NCI-H146 (cell line): ENCODE results near the gene SNX4.
"Not testable (repeated sequence)": the region's sequence is repeated elsewhere in the genome, so short reads cannot be mapped to it uniquely, and the experiment has no call there.

ENCODE experiments used
- DNase-seq: peaks from one replicate; lab custom pipeline; 2025; lab: John Stamatoyannopoulos, UW

The SNX4 gene

DNA sequence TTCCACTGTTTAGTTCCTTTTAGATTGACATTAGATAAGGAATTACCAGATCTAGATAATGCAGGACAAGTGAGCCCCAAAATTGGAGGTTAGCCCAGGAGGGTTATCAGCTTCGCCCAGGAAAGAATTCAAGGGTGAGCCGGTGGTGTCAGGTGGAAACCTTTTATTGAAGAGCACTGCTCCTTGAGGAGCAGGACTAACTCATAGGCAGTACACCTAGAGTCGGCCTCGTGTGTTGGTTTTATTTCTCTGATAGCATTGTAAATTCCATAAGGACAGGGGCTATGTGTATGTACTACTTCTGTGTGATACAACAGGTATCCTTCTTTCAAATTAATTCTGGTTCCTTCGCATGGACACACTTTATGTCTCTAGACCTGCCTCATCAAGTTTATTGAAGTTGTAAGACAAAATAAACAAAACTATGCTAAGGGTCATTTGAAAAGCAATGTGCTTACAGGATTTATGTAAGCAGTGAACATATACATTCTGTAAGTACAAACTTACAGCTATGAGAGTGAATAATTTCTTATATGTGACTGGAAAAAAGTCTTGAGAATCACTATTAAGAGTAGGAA, 57.2 kb downstream of the SNX4 start:
- no peak for DNase-seq

DNA sequence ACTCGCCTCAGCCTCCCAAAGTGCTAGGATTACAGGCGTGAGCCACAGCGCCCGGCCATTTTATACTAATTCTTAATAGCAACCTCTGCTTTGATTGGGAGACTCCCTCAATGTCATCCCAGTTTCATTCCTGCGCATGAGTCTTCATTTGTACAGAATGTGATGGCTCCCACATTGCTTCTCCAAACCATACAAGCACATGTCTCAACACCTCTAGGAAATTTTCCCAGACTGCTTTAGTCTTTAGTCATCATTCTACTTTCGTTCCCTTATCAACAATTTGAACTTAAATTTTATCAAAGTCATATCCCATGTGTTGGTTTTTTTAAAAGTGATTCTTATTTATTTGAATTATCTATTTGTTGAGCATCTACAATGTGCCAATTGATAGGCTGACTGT, 58.1 kb downstream of the SNX4 start:
- no peak for DNase-seq

DNA sequence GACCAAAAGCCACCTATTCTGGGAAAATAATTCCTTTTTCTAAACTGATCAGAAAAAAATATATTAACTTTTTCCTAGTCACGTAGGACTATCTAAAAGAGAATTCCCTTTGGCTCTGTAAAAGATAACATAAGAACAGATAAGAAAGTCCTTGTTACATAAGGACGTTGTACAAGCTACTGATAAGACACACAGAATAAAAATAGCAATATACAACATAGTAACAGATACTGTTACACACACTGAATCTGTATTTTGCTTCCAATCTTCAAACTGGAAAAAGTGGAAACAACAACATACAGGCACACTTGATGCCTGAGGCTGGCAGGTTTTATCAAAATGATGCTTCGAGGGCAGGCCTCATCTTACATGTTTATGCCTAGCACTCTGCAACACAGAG, 59.8 kb downstream of the SNX4 start:
- DNase-seq: no peak

DNA sequence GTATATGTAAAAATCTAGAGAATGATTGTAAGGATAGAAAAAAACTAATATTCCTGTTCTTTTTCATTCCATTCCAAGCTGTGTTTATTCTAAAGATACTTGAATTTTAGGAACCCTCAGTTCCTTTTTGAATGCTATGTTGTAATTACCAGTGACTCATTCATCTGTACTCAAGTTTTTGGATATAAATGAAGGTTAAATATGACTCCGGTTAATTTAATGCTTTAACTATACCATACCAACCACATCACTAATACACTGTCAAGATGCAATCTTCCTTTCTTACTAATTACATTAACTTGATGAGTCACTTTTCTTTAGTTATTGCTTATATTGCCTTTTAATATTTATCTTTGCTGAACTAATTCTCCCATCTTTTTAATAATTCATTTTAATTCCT, 76.1 kb downstream of the SNX4 start:
- no peak for DNase-seq

DNA sequence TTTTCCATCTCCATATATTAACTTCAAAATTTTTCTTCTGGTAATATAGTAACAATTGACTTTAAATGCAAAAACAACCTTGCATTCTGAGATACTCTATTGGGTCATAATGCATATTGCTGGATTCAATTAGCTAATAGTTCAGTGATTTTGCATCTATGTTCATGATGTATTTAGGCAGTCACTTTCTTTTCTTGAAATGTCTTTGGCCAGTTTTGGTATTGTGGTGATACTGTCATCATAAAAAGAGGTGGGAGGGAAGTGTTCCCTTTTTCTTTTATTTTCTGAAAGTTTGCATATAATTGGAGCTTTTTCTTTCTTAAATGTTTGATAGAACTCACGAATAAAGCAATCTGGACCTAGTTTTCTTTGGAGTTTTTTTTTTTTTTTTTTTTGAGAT, 77.5 kb downstream of the SNX4 start:
- DNase-seq: no peak

DNA sequence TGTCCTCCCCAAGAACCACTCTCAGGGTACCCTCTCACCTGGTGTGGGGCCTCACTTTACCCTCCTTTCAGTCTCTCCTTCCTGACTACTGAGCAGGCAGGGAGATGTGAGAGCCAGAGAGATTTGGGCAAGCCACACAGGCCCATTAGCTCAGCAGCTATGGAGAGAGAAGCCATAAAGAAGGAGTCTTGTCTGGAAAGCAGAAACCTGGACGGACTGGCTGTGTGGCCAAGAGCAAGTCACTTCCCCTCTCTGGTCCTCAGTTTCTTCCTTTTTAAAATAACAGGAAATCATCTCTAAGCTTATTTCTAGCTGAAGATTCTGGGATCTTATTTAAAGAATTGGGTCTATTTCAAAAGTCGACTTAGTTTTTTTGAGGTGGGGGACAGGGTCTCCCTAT, 79.0 kb downstream of the SNX4 start:
- no peak for DNase-seq

DNA sequence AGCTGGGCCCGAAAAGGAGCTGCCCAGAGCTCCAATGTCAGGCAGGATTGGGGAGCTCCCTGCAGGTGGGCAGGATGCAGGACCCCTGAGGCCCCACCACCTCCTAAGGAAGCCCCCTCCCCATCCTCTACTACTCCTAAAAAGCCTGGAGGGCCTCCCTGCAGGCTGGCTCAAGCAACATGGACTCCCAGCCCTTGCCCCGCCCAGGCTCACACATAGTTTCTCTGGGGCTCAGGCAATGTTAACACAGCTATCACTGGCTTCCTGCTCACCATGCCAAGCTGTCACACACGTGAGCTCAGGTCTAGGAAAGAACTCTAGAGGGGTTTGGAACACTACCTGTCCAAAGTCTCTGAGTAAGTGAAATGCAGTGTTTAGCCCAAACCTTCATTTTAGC, 79.4 kb downstream of the SNX4 start:
- no peak for DNase-seq

DNA sequence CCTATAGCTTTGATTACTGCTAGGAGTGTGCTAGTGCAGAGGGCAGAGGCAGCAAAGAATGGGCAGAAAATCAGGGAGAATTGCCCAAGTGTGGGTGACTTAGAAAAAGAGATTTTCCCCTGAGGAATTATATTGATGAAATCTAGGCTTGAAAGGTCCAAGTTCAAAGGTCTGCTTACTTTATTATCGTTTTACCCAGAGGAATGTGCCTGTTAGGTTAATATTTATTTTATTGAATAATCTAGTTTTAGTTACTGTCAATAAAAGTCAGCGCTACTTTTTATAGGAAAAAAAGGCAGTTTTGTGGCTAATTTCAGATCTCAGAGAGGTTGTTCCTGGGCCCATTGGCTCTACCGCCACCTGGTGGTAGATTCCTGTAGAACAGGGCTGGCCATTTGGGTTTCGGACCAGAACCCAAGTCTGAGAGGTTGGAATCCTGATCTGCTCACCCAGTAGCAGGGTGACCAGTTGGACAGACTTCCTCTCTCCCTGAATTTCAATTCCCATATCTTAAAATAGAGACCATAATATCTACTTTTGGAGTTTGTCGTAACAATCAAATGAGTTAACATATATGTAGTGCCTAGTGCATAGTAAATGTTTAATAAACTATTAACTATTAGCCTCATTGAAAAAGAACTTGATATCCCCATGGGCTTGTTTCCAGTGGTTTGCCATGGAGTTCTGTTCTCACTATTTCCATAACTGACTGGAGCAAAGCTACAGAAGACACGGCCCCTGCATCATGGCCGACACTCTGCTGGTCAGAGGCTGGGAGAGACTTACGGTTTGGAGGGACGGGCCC, 82.2 kb downstream of the SNX4 start:
- peak; percentile 54 for DNase-seq

DNA sequence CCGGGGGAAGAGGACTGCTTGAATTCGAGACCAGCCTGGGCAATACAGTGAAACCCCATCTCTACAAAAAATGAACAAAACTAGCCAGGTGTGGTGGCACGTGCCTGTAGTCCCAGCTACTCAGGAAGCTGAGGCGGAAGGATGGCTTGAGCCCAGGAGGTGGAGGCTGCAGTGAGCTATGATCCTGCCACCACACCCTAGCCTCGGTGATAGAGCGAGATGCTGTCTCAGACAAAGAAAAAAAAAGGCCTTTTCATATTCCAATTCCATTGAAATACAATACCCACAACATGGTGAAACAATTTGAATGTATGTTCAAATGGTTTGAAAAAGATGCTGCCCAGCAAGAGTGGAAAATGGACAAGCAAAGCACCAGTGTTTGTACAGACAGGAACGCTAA, 83.1 kb downstream of the SNX4 start:
- DNase-seq: no peak

DNA sequence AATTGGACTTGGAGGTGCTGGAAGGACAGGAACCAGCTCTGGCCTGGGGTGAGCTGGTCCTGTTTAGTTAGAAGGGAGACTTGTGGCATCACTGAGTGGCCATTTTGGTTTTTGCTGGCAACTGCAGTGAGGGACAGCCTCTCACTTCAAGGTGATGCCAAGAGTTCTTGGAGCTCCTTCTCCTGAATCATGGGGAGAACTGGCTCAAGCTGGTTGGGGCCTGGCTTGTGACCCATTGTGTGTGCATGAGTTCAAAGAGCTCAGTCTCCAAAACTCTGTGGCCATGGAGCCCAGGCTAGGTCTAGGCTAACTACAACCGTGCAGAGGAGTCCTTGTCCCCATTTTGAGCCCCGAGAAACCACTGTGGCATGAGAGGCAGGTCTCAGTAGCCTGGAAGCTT, 84.8 kb downstream of the SNX4 start:
- no peak for DNase-seq

DNA sequence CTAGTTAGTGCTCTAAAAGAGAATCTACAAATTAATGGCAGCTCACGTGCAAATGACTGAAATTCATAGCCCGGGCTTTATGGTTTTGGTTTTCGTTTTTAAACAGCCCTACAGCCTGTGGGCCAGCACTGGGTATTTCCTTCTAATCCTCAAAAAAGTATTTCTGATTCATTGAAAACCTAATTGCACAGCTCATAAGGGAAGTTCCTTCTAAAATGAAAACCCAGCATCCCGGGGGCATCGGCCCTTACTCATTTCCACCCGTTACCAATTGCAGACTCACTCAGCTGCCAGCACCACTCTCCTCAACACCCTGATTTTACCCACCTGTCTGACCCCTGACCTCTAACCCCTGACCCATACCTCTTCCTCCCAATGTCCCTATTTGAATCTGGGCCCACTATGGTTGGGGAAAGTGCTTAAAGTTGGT, 85.4 kb downstream of the SNX4 start:
- DNase-seq: no peak

DNA sequence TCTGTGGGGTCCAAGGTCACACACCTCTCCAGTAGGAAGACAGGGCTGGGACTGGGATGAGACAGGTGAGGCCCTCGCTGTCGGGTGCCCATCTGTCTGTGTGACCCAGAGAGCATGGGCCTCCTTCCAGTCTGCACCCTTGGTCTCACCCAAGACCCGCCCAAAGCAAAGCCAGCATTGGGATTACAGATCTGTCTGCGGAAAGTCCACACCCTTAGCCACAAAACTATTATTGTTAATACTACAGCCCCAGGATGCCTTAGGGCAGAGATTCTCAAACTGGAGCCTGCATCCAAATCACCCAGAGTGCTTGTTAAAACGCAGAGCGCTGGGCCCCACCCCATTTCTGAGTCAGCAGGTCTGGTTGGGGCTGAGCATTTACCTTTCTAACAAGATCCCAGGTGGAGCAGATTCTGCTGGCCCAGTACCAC, 86.4 kb downstream of the SNX4 start:
- DNase-seq: no peak

DNA sequence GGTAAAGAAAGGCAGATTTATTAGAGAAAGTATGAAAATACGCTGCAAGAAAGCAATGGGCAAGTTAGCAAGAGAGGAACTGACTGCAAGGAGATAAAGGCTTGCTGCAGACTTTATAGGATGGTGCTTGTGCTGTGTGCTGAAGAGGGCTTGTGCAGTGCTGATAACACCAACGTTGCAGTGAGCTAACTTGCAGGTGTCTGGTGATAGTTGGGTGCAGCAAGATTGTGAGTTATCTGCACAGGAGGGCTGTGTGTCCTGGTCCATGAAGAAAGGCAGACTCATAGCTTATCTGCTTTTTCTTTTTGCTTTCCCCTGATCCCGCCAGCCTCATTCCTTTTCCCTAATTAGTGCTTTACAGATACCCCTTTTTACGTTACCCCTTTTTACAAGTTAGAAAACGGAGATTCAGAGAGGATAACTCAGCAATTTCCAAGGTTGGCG, 86.9 kb downstream of the SNX4 start:
- no peak for DNase-seq

DNA sequence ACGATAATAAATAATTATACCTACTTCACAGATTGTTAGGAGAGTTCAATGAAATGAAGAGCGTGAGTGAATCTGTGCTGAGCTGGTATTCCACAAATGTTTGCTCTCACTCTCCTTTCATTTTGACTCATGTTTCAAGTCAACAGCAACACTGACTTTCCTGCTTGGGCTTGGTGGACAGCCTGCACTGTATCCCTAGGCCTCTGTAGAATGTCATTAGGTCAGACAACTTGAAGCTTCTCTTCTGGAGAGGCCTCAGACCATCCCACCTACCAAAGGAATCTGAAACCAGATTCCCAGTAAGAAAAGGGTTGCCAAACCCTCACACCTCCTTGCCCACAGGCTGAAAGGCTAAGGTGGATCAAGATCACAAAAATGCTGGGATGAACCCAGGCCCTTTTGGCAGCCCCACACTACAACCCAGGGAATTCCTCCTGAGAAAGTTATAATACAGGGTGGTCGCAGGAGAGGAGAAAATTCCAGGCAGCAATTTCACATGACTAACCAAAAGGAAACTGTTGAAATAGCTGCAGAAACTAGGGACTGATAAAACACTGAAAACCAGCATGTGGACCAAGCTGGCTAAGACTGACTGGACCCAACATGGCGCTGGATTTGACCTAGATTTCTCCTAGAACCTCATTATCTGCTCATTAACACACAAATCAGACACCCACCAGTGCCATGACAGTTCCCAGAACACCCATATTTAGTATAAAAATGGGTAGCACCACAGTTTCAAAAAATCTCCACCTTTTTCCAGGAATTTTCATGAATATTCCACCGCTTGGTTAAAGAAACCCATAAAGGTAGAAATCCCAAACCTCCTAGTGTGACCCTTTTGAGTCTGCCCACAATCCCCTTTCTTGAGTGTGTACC, 87.9 kb downstream of the SNX4 start:
- no peak for DNase-seq

DNA sequence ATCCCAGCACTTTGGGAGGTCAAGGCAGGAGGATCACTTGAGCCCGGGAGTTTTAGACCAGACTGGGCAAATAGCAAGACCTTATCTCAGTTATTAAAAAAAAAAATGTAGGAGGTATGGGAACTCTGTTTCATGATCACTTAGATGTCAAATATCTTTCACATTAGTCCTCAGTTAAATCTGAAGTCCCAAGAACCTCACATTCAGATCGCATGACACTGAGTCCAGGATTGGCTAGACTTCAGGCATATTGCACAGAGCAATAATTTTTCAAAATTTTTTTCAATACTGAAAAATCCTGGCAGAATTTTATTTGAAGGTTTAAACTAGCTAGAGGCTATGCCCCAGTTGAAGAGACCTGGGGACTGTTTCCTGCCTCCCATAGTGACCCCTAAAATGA, 88.6 kb downstream of the SNX4 start:
- no peak for DNase-seq

DNA sequence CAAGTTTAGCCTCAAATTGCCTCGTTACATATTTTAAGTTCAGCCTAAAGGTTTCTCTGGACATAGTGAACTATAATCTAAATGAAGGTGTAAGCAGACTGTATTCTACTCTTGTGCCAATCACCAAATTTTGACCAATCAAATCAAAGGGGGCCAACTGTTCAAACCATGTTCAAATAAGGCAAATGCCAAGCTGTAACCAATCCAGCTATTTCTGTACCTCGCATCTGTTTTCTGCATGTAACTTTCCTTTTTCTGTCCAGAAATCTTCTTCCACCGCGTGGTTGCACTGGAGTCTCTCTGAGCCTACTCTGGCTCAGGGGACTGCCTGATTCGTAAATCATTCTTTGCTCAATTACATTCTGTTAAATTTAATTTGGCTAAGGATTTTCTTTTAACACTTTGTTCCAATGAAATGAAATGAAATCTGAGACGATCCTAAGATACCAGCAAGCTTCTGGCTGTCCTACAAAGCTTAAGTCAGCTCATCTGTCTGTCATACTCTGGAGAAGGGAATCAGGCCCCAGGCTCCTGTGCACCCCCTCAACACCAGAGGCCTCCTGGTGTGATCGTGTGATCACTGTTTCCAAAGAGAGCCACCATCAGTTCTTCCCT, 91.7 kb downstream of the SNX4 start:
- DNase-seq: no peak

DNA sequence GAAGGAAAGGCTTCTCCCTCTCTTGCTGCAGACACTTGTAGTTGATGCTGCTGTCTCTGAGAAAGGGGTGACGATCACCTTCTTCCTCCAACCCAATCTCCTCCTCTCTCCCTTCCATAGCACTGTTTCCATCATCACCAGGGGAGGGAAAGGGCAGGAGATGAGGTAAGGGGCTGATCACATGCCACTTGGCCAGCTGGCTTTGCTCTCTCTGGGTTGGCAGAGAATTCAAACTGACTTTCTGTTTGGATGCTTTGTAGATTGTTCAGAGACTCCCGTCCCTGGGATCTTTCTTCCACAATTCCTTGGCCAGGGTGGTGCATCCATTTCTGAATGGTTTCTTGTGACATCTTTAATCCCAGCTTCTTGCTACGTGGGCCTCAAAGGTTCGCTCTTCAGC, 101.7 kb downstream of the SNX4 start:
- DNase-seq: no peak

DNA sequence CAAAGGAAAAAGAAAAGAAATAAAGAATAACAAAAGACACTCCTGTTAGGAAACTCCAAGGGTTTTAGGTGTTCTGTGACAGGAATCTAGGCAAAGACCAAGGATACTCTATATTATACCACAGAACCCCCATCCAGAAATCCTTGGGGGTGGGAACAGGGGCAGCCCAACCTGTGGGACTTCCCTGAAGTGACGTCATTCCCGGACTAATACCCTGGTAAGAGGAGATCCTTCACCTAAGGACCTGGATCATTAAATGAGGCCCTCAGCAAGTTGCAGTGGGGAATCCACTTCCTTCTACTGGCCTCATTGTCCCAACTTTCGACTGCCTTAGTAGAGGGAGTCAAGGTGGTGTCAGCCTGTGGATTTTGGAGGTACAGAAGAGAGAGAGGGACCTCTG, 103.8 kb downstream of the SNX4 start:
- DNase-seq: no peak

DNA sequence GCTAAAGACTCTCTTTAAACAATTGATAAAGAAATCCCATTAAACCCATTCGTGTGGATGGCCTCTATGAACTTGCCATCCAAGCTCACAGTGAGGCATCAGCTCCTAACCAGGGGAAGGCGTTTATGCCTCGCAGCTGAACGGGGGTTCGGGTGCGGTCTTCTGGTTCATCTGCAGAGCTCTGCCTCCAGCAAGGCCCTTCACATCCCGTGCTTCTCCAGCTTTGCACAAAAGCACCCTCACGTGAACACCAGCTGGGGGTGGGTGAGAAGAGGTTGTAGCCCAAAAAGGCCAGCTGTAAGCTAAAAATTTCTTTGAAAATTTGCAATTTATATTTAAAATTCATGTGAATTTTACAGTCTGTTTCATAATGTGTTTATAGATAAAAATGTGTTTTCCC, 105.3 kb downstream of the SNX4 start:
- DNase-seq: no peak

DNA sequence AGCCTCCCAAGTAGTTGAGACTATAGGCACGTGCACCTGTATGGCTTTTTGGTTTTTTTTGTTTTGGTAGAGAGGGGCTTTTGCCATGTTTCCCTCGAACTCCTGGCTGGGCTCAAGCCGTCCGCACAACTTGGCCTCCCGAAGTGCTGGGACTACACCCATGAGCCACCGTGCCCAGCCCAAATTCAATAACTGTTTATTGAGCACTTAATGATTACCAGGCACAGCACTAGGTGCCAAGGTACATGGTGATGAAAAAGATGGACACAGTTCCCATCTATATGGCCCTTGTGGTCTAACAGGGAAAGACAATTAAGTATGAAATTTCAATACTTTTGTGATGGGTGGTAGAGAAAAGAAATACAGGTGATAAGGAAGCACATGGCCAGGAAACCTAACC, 109.1 kb downstream of the SNX4 start:
- no peak for DNase-seq

DNA sequence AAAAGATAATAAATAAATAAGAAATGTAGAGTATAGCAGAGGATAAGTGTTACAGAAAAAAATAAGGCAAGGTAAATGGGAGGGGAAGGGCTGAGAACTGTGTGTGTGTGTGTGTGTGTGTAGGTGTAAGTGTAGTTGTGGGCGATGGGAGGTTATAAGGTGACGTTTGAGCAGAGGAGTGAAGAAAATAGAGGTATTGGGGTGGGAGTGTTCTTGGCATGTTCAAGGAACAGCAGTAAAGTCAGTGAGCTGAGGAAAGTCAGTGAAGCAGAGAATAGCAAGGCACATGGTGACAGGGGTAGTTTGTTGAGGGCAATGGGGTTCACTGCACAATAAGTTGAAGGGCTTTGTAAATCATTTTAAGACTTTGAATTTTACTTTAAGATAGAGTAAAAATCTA, 113.9 kb downstream of the SNX4 start:
- no peak for DNase-seq

DNA sequence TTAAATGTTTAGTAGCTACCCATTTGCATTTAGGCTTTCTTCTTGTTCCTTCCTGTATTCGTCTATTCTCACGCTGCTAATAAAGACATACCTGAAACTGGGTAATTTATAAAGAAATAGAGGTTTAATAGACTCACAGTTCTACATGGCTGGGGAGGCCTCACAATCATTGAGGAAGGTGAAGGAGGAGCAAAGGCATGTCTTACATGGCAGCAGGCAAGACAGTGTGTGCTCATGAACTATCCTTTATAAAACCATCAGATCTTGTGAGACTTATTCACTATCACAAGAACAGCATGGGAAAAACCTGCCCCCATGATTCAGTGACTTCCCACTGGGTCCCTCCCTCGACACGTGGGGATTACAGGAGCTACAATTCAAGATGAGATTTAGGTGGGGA, 114.5 kb downstream of the SNX4 start:
- DNase-seq: not testable (repeated sequence)

DNA sequence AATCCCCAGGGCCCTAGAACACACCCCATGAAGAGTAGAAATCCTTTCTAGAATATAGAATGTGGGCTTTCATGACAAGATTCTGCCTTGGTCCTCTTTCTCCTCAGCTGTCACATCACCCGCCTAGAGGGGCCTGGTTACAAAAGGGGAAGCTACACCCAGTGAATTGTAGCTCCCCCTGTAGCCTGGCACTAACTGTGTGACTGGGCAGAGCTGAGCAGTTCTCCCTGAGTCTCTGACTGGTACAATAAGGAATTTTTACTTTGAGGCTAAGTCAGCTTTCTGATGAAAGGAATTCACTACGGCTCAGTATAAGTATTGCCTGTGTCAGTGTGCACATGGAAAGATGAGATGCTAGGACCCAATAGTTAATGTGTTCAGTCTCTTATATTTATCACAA, 116.2 kb downstream of the SNX4 start:
- DNase-seq: no peak
